WI38 (cell line): Measurements from ENCODE around the gene ATG9A.

Experiments used
- H3K4me3 ChIP-seq: 2 replicates; pipeline ENCODE4 v1.5.1; 2011; ENCODE audit warnings: low read depth, mild to moderate bottlenecking, control low read depth, low read length
- CTCF ChIP-seq: IDR thresholded peaks from 2 replicates; pipeline ENCODE4 v1.5.1; 2012; ENCODE audit warnings: low read depth, mild to moderate bottlenecking, control low read depth, low read length

The ATG9A gene

GRCh38 chr2:219180961-219181360, 48.5 kb downstream of the ATG9A start:
- no peak for TF ChIP-seq CTCF
- no peak overlapping the region for H3K4me3 ChIP-seq

GRCh38 chr2:219179601-219180465, 49.6 kb downstream of the ATG9A start:
- no peak for TF ChIP-seq CTCF
- H3K4me3 ChIP-seq, result peak overlapping the region; percentile 65

GRCh38 chr2:219178377-219179175, 50.9 kb downstream of the ATG9A start:
- no peak for TF ChIP-seq CTCF
- H3K4me3 ChIP-seq, result peak overlapping the region; percentile 65

GRCh38 chr2:219177552-219178376, 51.7 kb downstream of the ATG9A start, which contains the start of gene RETREG2:
Gene RETREG2, plus strand, starts transcription at chr2:219178275. Its CDS starts 78 bp downstream, at chr2:219178353.
- TF ChIP-seq CTCF, result 0 out of 2 replicates have a peak, but pooled peaks have one; percentile 4
- peak within 1 kb of the TSS; percentile 84 for H3K4me3 ChIP-seq

- peak within 1 kb of the TSS; percentile 84 for H3K4me3 ChIP-seq
- TF ChIP-seq CTCF, result no peak
Measured at GRCh38 chr2:219176818-219177551, 52.5 kb downstream of the ATG9A start, which contains the start of gene CNPPD1. Gene CNPPD1, minus strand, starts transcription at chr2:219176925. Its CDS starts 97 bp downstream, at chr2:219176828.
